ENCODE data around the gene GNG10.

- no peak for TF ChIP-seq CTCF (IDR thresholded peaks at IDR 0.05)
- no peak for TF ChIP-seq ZFX (IDR thresholded peaks at IDR 0.05; ENCODE audit: borderline replicate concordance)
Observed at GRCh38 chr9:111658943-111659342, 2.5 kb upstream of the GNG10 start.

Measured in 22Rv1 (cell line).